HG03520 (cell line): ENCODE data around the gene SCTR.

Source experiments
- ATAC-seq: cut with Tn5 transposase; IDR thresholded peaks from one replicate; pipeline ENCODE4 v1.9.1; 2021; ENCODE audit warnings: mild to moderate bottlenecking, moderate library complexity; ENCODE audit not compliant: unreplicated experiment

The SCTR gene

DNA sequence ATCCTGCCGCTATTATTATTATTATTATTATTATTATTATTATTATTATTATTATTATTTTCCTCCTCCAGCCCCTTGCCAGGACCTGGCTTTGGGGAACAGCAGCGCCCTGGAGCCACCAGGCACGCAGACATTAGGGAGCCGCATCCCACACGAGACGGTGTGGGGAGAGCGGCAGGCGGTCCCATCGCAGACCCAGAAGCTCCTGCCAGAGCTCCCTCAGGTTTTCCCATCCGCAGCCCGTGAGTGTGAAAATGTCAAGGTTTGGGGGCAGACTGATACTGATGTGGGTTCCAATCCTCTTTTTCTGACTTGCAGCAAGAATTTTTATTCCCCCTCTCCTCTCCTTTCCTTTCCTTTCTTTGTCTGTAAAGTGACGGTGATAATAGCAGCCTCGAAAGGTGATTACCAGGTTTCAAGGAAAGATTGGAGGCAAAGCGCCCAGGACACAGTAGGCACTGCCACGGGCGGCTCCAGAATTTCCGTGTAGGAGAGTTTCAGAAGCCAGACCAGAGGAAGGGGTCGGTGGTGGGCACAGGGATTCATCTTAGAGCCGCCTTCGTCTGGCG lies 816 bp downstream of the SCTR start:
- no peak for ATAC-seq

DNA sequence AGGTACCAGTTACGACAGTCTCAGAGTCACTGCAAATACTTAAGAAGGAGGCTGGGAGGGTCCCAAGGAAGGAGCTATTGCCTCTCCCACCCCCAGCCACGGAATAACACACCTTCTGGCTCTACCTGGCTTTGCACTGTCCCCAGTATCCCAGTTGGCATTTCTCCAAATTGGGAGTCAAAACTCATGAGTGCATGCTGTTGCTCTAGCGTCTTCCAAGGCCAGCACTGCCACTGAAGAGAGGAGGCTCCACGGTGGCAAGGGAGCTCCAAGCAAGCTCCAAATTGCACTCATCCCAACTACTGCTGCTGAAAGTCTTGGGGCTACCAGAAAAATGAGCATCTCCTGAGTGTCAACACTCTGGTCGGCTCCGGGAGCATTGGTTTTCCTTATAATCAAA lies 1.6 kb downstream of the SCTR start:
- ATAC-seq, result no peak

DNA sequence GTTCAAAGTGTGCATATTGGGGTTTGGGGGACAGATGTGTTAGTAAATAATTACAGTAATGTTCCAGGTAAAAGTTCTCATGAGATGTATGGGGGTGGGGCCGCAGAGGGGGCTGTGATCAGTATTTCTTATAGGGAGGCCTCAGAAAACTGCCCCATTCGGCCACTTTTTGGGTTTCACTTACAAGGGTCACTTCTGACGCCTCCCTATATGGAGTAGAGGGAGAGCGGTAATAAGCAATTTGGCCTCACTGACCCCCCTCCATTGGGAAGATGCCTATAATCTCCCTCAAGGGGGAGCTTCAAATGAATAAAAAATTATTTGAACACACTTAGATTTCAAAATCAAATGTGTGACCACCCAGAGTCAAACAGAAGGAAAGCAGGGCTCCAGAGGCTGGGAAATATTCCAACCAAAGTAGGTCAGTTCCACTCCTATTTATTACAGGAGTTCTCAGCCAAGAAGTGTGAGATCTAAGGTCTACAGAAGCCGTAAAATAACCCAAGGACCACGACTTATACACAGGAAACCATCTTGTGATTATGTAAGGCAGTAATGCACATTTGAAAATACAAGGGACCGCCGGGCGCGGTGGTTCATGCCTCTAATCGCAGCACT lies 2.7 kb downstream of the SCTR start:
- no peak for ATAC-seq

GRCh38 chr2:119520696-119521432 lies 3.4 kb downstream of the SCTR start:
- no peak for ATAC-seq

DNA sequence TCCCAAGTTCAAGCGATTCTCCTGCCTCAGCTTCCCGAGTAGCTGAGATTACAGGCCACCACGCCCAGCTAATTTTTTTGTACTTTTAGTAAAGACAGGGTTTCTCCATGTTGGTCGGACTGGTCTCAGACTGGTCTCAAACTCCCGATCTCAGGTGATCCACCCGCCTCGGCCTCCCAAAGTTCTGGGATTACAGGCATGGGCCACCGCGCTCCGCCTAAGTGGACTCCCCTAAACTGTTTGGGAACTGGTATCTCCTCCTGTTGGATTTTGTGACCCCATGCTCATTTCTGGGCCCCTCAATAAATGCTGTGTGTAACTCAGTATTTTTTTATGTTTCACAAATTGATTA lies 5.2 kb downstream of the SCTR start:
- ATAC-seq, result no peak

DNA sequence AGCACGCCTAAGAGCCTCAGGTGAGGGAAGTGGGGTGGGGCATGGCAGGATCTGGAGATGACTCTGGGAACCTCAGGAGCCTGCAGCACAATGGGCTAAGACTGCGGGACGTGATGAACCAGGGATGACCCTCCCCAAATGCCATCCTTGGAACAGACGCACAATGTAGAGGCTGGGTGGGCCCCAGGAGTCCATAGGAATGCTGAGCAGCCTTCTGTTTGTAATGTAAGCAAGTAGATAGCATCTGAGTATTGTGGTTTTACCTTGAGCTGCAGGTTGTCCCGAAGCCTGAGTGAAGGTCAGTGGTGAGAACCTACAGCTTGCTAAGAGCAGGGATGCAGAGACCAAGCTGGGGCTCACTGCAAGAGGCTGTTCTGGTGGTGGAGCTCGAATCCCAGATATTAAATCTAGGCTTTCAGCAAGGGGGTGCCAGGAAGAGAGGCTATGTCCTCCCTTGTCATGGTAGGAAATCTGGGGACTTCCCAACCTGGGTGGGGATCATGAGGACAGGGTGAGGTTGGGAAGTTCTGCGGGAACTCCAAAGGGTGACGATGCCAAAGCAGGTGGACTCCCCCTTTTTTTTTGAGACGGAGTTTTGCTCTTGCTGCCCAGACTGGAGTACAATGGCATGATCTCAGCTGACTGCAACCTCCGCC lies 5.8 kb downstream of the SCTR start:
- ATAC-seq, result no peak

DNA sequence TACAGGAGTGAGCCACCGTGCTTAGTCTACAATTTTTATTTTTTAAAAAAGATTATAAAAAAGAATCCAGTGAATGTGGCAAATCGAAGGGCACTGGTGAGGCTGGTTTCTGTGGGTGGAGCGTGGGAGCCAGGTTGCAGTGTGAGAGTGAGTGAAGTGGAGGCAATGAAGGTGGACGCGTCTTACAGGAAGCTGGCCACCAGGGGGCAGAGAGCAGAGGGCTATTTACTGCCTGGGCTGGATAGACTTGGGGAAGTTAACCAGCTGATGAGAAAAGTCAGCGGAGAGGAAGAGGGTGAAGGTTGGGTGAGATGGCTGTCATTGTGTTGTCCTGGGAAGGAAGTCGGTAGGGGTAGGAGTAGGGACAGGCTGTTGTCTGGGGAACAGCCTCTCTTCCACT lies 6.8 kb downstream of the SCTR start:
- ATAC-seq, result peak; percentile 82

DNA sequence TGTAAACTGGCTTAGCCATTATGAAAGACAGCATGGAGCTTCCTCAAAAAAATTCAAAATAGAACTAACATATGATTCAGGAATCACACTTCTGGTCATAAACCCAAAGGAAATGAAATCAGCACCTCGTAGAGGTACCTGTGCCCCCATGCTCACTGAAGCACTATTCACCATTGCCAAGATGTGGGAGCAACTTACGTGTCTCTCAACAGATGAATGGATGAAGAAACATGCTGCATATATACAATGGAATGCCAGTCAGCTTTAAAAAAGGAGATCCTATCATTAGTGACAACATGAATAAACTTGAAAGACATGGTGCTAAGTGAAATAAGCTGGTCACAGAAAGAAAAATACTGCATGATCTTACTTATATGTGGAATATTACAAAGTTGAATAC lies 8.2 kb downstream of the SCTR start:
- ATAC-seq, result no peak

- no peak for ATAC-seq
These were observed 10.5 kb downstream of the SCTR start for GRCh38 chr2:119513832-119514231.

DNA sequence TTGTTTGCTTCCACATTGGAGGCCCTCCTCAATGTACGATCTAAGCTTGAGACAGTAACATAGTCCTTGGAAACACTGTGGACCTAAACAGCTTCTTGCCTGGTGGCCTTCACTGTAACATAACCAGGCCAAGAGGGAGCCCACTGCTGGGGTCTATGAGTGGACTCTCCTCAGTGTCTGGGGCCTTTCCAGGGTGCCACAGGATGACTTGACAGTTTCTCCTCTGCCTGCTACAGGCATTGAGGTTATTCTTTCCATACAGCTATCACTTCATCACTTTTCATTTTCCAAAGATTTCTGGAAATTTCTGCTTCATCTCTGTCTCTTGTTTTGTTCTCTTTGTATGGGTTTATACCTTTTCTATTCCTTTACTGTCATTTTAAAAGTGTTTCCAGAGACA lies 11.3 kb downstream of the SCTR start:
- no peak for ATAC-seq

DNA sequence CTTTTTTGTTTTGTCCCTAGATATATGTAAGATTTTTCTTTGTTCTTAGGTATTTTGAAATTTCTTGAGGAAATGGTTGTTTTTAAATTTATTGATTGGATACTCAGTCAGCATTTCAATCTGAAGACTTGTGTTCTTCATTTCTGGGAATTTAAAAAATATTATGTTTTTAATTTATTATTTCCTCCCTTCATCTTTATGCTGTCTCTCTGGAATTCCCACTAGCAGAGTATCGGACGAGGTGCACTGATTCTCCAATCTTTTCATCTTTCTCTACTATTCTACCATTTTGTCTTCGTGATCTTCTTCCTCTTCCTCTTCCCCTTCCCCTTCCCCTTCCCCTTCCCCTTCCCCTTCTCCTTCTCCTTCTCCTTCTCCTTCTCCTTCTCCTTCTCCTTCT lies 12.3 kb downstream of the SCTR start:
- no peak for ATAC-seq

DNA sequence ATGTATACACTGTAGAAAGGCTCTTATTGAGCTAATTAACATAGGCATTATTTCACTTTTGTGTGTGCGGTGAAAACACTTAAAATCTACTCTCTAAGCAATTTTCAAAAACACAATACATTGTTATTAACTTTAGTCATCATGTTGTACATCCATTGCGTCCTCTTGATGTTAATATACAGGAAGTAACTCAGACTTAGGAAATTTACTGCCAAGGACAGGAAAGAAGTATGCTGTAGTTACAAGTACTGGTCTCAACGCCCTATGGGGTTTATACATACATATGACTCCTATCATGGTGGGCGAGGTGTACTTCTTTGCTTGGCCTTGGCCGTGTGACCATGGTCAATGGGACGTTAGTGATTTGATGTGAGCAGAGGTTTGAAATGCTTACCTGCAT lies 15.5 kb downstream of the SCTR start:
- no peak for ATAC-seq

DNA sequence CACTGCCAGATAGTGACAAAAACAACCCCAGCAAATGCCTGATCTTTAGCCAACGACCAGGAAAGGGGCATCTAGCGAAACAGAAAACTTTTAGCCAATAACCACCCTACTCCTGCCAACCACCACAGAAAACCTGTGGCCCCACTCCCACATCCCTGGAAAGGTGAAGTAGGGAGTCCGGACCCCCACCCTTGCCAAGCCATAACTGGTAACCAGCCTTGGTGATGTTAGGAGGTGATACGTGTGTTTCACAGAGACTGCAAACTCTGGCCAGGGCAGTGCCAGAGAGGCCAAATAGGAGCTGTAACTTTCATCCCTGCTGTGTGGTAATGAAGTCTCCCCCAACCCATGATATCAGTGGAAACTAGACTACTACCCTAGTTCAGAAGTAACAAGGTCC lies 27.6 kb downstream of the SCTR start:
- no peak for ATAC-seq

DNA sequence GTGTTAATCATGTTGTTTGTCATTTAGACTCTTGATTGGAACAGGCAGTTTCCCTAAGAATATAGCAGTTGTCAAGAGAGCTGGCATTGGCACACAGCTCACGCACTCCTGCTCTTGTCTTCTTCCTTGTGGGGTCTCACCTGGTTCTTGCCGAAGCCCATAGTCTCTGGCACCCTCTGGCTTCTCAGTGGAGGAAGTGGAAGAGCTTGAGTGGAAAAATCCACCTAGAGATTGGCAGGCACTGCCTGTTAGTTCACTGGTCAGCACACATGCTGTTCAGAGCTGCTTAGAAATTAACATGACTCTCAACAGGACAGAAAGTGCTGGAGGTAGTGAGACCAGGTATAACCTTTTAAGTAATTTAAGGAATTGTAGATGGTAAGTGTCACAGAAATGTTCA lies 28.3 kb downstream of the SCTR start:
- ATAC-seq, result no peak

DNA sequence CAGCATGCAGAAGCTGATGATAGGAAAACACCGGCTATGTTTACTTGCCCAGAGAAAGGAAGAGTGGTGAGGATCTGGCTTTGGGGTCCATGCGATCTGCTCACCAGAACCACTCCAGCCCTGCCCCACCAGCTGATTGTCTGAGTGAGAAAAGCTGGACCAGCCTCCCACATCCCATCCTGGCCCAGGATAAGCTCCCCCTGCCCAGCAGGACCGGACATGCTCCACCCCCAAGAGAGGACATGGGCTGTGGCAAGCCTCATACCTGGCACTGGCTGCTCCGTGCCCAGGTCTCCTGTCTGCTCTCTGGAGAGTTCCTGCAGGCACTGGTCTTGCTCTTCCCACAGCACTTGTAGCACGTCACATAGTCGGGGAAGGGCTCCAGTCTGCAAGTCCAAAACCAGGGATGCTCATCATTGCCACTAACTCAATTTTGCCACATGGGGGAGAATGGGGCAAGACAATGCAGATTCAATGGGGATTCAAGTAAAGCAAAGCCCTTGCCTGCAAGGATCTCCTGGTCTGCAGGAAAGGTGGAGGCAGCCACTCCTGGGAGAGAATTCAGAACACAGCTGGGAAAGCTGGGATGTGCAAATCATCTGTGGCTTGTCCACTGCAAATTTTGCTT lies 30.0 kb downstream of the SCTR start:
- no peak for ATAC-seq

DNA sequence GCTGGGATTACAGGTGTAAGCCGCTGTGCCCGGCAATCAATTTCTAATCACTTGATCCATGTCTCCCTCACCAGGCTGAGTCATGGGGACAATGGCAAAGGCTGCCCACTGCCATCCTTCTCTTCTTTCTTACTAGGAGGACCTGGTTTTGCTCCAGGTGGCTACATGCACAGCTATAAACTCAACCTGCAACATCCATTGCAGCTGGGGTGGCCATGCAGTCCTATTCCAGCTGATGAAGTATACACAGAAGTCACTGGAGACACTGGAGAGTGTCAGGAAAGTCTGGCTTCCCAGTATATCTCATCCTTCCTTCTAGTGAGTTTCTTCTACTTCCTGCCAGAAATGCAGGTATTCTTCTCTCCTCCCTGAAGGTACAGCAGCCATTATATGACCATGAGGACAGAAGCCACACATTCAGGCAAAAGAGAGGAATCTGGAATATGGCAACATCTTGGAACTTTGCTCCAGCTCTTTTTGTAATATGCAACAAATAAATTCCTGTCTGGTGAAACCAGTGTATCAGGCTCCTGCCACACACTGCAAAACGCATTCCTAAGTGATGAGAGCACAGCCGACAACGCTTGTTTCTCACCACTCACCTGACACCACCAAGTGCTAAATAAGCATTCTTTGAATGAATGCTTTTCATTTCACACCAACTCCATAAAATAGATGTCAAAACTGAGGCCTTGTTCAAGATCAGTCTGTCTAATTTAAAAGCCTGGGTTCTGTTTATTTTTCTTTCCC lies 32.3 kb downstream of the SCTR start:
- ATAC-seq, result no peak

GRCh38 chr2:119490653-119491195 lies 33.6 kb downstream of the SCTR start:
- ATAC-seq, result no peak

- no peak for ATAC-seq
These were observed 34.2 kb downstream of the SCTR start for GRCh38 chr2:119490106-119490505.

DNA sequence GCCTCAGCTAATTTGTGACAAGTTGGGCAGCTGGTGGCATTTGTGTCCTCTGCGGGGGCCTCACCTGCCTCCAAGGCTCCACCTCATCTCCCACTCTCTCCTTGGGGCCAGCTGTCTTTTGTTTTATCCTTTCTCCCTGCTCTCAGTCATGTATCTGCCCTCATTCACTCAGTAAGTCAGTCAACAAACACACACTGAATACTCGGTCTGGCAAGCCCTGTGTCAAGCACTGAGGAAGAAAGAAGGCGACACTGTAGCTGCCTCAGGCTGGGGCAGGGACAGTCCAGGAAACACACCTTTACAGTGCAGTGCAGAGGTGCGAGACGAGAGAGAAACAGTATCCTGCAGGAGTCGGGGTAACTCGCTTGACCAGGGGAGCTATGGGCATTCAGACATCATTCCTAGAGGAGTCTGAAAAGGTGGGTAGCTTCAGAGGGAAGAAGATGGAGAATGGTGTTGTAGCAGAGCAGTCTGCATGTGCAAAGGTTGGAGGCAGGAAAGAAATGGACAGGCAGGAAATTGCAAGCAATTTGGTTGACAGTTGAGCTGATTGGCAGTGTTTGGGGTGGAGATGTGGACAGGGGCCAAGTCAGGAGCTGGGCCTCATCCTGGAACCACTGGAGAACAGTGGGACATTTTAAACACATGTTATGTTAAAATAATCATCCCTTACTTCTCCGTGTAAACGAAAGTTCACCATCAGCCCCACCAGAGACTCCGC lies 34.9 kb downstream of the SCTR start:
- no peak for ATAC-seq
